Epithelial cell of esophagus (primary cell): ENCODE measurements around the gene CEMIP.
A peak's percentile ranks its signal among the peaks of the same experiment; 100 is the strongest.

Experiments
- DNase-seq: peaks from one replicate; pipeline ENCODE4 v3.0.0; 2010; ENCODE audit warnings: low read depth
- H3K4me3 ChIP-seq: 2 replicates; pipeline ENCODE4 v1.5.1; 2011; ENCODE audit warnings: mild to moderate bottlenecking, low read length, control low read depth
- CTCF ChIP-seq: IDR thresholded peaks from 2 replicates; pipeline ENCODE4 v1.5.1; 2011; ENCODE audit warnings: low read depth, mild to moderate bottlenecking, low read length, control low read depth, inconsistent platforms; ENCODE audit not compliant: insufficient read depth; ENCODE audit errors: missing control alignments

The CEMIP gene

GRCh38 chr15:80803580-80804525, 24.7 kb downstream of the CEMIP start:
- TF ChIP-seq CTCF, result no peak
- H3K4me3 ChIP-seq, result no peak overlapping the region
- DNase-seq, result no peak

GRCh38 chr15:80804970-80805495, 25.9 kb downstream of the CEMIP start:
- no peak overlapping the region for H3K4me3 ChIP-seq
- TF ChIP-seq CTCF, result no peak
- peak; percentile 87 for DNase-seq

- H3K4me3 ChIP-seq, result no peak overlapping the region
- no peak for TF ChIP-seq CTCF
- DNase-seq, result no peak
Measured at GRCh38 chr15:80811781-80812315, 32.7 kb downstream of the CEMIP start.

GRCh38 chr15:80815106-80815505, 35.9 kb downstream of the CEMIP start:
- no peak for DNase-seq
- no peak overlapping the region for H3K4me3 ChIP-seq
- TF ChIP-seq CTCF, result no peak

GRCh38 chr15:80816049-80816653, 37.0 kb downstream of the CEMIP start:
- TF ChIP-seq CTCF, result no peak
- no peak for DNase-seq
- no peak overlapping the region for H3K4me3 ChIP-seq

- TF ChIP-seq CTCF, result no peak
- no peak overlapping the region for H3K4me3 ChIP-seq
- no peak for DNase-seq
Measured at GRCh38 chr15:80816936-80817335, 37.8 kb downstream of the CEMIP start.
